Glomerular visceral epithelial cell (primary cell): ENCODE data around the gene PPP1R1B.

Experiments
- DNase-seq: peaks from one replicate; pipeline ENCODE4 v3.0.0-alpha.2; 2016; ENCODE audit errors: extremely low spot score

Gene PPP1R1B

GRCh38 chr17:39683295-39683939 is 56.7 kb downstream of the PPP1R1B start:
- DNase-seq, result no peak

- DNase-seq, result no peak
Measured at GRCh38 chr17:39684369-39685192, 57.8 kb downstream of the PPP1R1B start.
